H9 (cell line): ENCODE data around the gene KLHL15. TPM values are rescaled to one million over a fixed set of nuclear protein-coding genes. Genes with fewer than 3 reads are reported as not detected.

Source experiments
- DNase-seq: peaks from one replicate; pipeline ENCODE4 v3.0.0-alpha.2; 2017
- H2AFZ ChIP-seq: one replicate; pipeline ENCODE4 v1.6.1; 2013; ENCODE audit warnings: mild to moderate bottlenecking, low read length, control low read depth, moderate library complexity
- H2AK5ac ChIP-seq: 2 replicates; pipeline ENCODE4 v1.6.1; 2013; ENCODE audit warnings: low read length, control low read depth, mixed read lengths; ENCODE audit not compliant: insufficient read length
- H2BK120ac ChIP-seq: one replicate; pipeline ENCODE4 v1.6.1; 2013; ENCODE audit warnings: low read depth, mild to moderate bottlenecking, low read length, control low read depth, inconsistent platforms; ENCODE audit not compliant: poor library complexity, severe bottlenecking
- H2BK12ac ChIP-seq: 2 replicates; pipeline ENCODE4 v1.6.1; 2013; ENCODE audit warnings: low read length, control low read depth, mixed read lengths, low read depth; ENCODE audit not compliant: insufficient read length
- H2BK15ac ChIP-seq: 2 replicates; pipeline ENCODE4 v1.6.1; 2013; ENCODE audit warnings: low read depth, low read length, control low read depth
- H2BK20ac ChIP-seq: one replicate; pipeline ENCODE4 v1.6.1; 2013; ENCODE audit warnings: low read depth, mild to moderate bottlenecking, low read length, control low read depth, inconsistent platforms; ENCODE audit not compliant: poor library complexity, severe bottlenecking
- H2BK5ac ChIP-seq: 2 replicates; pipeline ENCODE4 v1.6.1; 2013; ENCODE audit warnings: low read length, control low read depth, mixed read lengths; ENCODE audit not compliant: insufficient read length
- H3K14ac ChIP-seq: 2 replicates; pipeline ENCODE4 v1.6.1; 2013; ENCODE audit warnings: low read length, control low read depth; ENCODE audit not compliant: insufficient read depth
- H3K18ac ChIP-seq: 2 replicates; pipeline ENCODE4 v1.6.1; 2013; ENCODE audit warnings: low read depth, mild to moderate bottlenecking, mixed read lengths, low read length, control low read depth; ENCODE audit not compliant: insufficient read length
- H3K23ac ChIP-seq: 2 replicates; pipeline ENCODE4 v1.6.1; 2013; ENCODE audit warnings: low read length, control low read depth, mixed read lengths, low read depth; ENCODE audit not compliant: insufficient read length
- H3K23me2 ChIP-seq: 2 replicates; pipeline ENCODE4 v1.6.1; 2013; ENCODE audit warnings: low read depth, mild to moderate bottlenecking, mixed read lengths, low read length, control low read depth; ENCODE audit not compliant: insufficient read length, poor library complexity, severe bottlenecking
- H3K27ac ChIP-seq: 2 replicates; pipeline ENCODE4 v1.5.1; 2013; ENCODE audit warnings: low read length, control low read depth, mixed read lengths, low read depth; ENCODE audit not compliant: insufficient read length
- H3K27me3 ChIP-seq: 2 replicates; pipeline ENCODE4 v1.6.1; 2013; ENCODE audit warnings: low read length, control low read depth, inconsistent platforms; ENCODE audit not compliant: insufficient read depth
- H3K4ac ChIP-seq: 2 replicates; pipeline ENCODE4 v1.6.1; 2013; ENCODE audit warnings: low read depth, mild to moderate bottlenecking, control low read depth, inconsistent platforms, low read length, moderate library complexity
- H3K4me1 ChIP-seq: 2 replicates; pipeline ENCODE4 v1.6.1; 2013; ENCODE audit warnings: low read length, control low read depth, inconsistent platforms; ENCODE audit not compliant: insufficient read depth
- H3K4me2 ChIP-seq: 2 replicates; pipeline ENCODE4 v1.6.1; 2013; ENCODE audit warnings: low read length, control low read depth, mixed read lengths; ENCODE audit not compliant: insufficient read length, insufficient read depth
- H3K56ac ChIP-seq: 2 replicates; pipeline ENCODE4 v1.6.1; 2013; ENCODE audit warnings: low read depth, mild to moderate bottlenecking, mixed read lengths, low read length, control low read depth; ENCODE audit not compliant: insufficient read length
- H3K79me1 ChIP-seq: 2 replicates; pipeline ENCODE4 v1.6.1; 2013; ENCODE audit warnings: low read depth, mild to moderate bottlenecking, moderate library complexity, low read length, control low read depth, inconsistent platforms; ENCODE audit not compliant: insufficient read depth, poor library complexity, severe bottlenecking
- H3K79me2 ChIP-seq: 2 replicates; pipeline ENCODE4 v1.6.1; 2013; ENCODE audit warnings: low read length, control low read depth, inconsistent platforms; ENCODE audit not compliant: insufficient read depth
- H3K9ac ChIP-seq: 2 replicates; pipeline ENCODE4 v1.6.1; 2013; ENCODE audit warnings: low read length, control low read depth, mixed read lengths; ENCODE audit not compliant: insufficient read length; ENCODE audit errors: extremely low read depth
- H3K9me3 ChIP-seq: one replicate; pipeline ENCODE4 v1.6.1; 2013; ENCODE audit warnings: low read depth, low read length, inconsistent platforms; ENCODE audit not compliant: control insufficient read depth
- H3T11ph ChIP-seq: one replicate; pipeline ENCODE4 v1.6.1; 2013; ENCODE audit warnings: mild to moderate bottlenecking, low read length, control low read depth, inconsistent platforms
- H4K20me1 ChIP-seq: one replicate; pipeline ENCODE4 v1.6.1; 2013; ENCODE audit not compliant: control insufficient read depth, insufficient read length, insufficient read depth
- H4K5ac ChIP-seq: 2 replicates; pipeline ENCODE4 v1.6.1; 2013; ENCODE audit warnings: low read depth, mild to moderate bottlenecking, mixed read lengths, low read length, control low read depth; ENCODE audit not compliant: insufficient read length
- H4K8ac ChIP-seq: replicated peaks from 2 replicates; pipeline ENCODE4 v1.6.1; 2013; ENCODE audit warnings: low read length, control low read depth, mixed read lengths, low read depth; ENCODE audit not compliant: insufficient read length
- H4K91ac ChIP-seq: 2 replicates; pipeline ENCODE4 v1.6.1; 2013; ENCODE audit warnings: low read depth, mild to moderate bottlenecking, moderate library complexity, mixed read lengths, low read length, control low read depth; ENCODE audit not compliant: insufficient read length
- H3K27ac Mint-ChIP-seq, 3 experiments: 2 replicates in 2 of 3; 3 replicates in 1 of 3; pipeline ENCODE4 v1.8.0; 2020 to 2021; ENCODE audit warnings: mixed read lengths in 3 of 3, mild to moderate bottlenecking in 1 of 3, moderate library complexity in 1 of 3
- H3K27me3 Mint-ChIP-seq: 2 replicates; pipeline ENCODE4 v1.8.0; 2021; ENCODE audit warnings: low read depth, mild to moderate bottlenecking, moderate library complexity, mixed read lengths
- H3K36me3 Mint-ChIP-seq, 3 experiments: 2 replicates in 2 of 3; 3 replicates in 1 of 3; pipeline ENCODE4 v1.8.0; 2020 to 2021; ENCODE audit warnings: low read depth in 3 of 3, mixed read lengths in 3 of 3; ENCODE audit not compliant: insufficient read depth in 1 of 3
- H3K4me1 Mint-ChIP-seq, 2 experiments: 2 replicates each; pipeline ENCODE4 v1.8.0; 2020; ENCODE audit warnings: mixed read lengths in 2 of 2
- H3K4me3 Mint-ChIP-seq, 2 experiments: 2 replicates in 1 of 2; 3 replicates in 1 of 2; pipeline ENCODE4 v1.8.0; 2020 to 2021; ENCODE audit warnings: mild to moderate bottlenecking in 2 of 2, mixed read lengths in 2 of 2, moderate library complexity in 1 of 2
- H3K9me3 Mint-ChIP-seq, 2 experiments: 2 replicates in 1 of 2; 3 replicates in 1 of 2; pipeline ENCODE4 v1.8.0; 2020; ENCODE audit warnings: mild to moderate bottlenecking in 2 of 2, mixed read lengths in 2 of 2, moderate library complexity in 1 of 2
- WGBS: extraction: QIAGEN DNeasy Blood & Tissue Kit; methylation state at CpG from one replicate; pipeline ENCODE4 v1.1.7; 2013; ENCODE audit warnings: missing lambda C conversion rate, low lambda C conversion rate, mixed read lengths; ENCODE audit not compliant: insufficient read length; ENCODE audit errors: extremely low coverage; 5-methylcytosine and 5-hydroxymethylcytosine counted together
- total RNA-seq: library from RNA; stranded (reverse); gene quantifications from 2 replicates; pipeline ENCODE4 v1.2.1, GENCODE V29; 2021
- TF ChIP-seq, protein P1 (sequence below): fragments of 200-600 bp; sonication (generic); conservative IDR thresholded peaks from 3 replicates; pipeline ENCODE4 v1.8.0; 2021; ENCODE audit warnings: antibody characterized with exemption, mild to moderate bottlenecking

Gene KLHL15
- total RNA-seq, 1 experiment from 2014 or later = 19.0 TPM

DNA sequence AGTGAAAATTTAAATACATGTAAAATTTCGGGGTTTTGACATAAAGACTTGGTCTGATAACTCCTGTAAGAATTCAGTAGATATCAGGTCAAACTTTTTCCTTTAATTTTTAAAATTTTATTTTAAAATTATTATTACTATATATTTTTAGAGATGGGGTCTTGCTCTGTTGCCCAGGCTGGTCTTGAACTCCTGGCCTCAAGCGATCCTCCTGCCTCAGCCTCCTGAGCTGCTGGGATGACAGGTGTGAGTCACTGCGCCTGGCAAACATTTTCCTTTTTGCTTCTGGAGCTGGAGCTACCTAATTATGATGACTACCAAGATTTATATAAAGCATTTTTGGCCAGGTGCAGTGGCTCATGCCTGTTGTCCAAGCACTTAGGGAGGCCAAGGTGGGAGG, 37.3 kb downstream of the KLHL15 start:
- Histone ChIP-seq H3K56ac (no peak overlapping the region), H3K18ac (no peak overlapping the region), H4K91ac (no peak overlapping the region), H2AK5ac (no peak overlapping the region), H2BK20ac (no peak overlapping the region), H3K79me2 (no peaks in the 10 kb centered on the region), H3K4me1 (0 out of 2 replicates have a peak, but pooled peaks cover 2% of the 10 kb centered on the region), H4K5ac (no peak overlapping the region), H3K27ac (no peak overlapping the region), H2AFZ (no peak overlapping the region), H2BK120ac (no peak overlapping the region), H3T11ph (no peak overlapping the region), H3K14ac (no peak overlapping the region), H3K23ac (no peak overlapping the region), H2BK15ac (no peak overlapping the region), H2BK12ac (no peak overlapping the region), H3K79me1 (peaks cover 6% of the 10 kb centered on the region), H4K20me1 (no peaks in the 10 kb centered on the region), H3K4me2 (no peak overlapping the region), H2BK5ac (no peak overlapping the region), H3K9me3 (no peaks in the 10 kb centered on the region), H3K23me2 (no peaks in the 10 kb centered on the region), H3K9ac (no peak overlapping the region), H3K4ac (no peak overlapping the region), H3K27me3 (no peaks in the 10 kb centered on the region), H4K8ac (no peak overlapping the region)
- Mint-ChIP-seq H3K4me3 (no peak overlapping the region), H3K27ac (no peak overlapping the region), H3K36me3 (peaks cover 14 to 63% (median 50%) of the 10 kb centered on the region in 3 experiments; a peak in 6 of 7 replicates), H3K4me1 (no peaks in the 10 kb centered on the region), H3K27me3 (no peaks in the 10 kb centered on the region), H3K9me3 (no peaks in the 10 kb centered on the region)
- TF ChIP-seq, protein P1, sequence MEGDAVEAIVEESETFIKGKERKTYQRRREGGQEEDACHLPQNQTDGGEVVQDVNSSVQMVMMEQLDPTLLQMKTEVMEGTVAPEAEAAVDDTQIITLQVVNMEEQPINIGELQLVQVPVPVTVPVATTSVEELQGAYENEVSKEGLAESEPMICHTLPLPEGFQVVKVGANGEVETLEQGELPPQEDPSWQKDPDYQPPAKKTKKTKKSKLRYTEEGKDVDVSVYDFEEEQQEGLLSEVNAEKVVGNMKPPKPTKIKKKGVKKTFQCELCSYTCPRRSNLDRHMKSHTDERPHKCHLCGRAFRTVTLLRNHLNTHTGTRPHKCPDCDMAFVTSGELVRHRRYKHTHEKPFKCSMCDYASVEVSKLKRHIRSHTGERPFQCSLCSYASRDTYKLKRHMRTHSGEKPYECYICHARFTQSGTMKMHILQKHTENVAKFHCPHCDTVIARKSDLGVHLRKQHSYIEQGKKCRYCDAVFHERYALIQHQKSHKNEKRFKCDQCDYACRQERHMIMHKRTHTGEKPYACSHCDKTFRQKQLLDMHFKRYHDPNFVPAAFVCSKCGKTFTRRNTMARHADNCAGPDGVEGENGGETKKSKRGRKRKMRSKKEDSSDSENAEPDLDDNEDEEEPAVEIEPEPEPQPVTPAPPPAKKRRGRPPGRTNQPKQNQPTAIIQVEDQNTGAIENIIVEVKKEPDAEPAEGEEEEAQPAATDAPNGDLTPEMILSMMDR = no peak
- DNase-seq = no peak
- WGBS = no CpG with 5 or more reads among the region's 3 CpGs
